Vagina (tissue), 2 donors: ENCODE data around the gene TTLL8. TPM values are rescaled to one million over a fixed set of nuclear protein-coding genes. Genes with fewer than 3 reads are reported as not detected.

ENCODE experiments used
- DNase-seq, 2 donors: peaks; one replicate each; pipeline ENCODE4 v3.0.0-alpha.2; 2017; ENCODE audit errors: extremely low spot score in 2 of 2
- H3K27ac ChIP-seq: fragments of 200-600 bp; sonication (generic); one replicate; pipeline ENCODE4 v1.5.1; 2019
- H3K27me3 ChIP-seq: fragments of 200-600 bp; sonication (generic); one replicate; pipeline ENCODE4 v1.5.1; 2019
- H3K36me3 ChIP-seq, 2 donors: fragments of 200-600 bp; sonication (generic); one replicate each; pipeline ENCODE4 v1.5.1; 2017 to 2019
- H3K4me1 ChIP-seq: fragments of 200-600 bp; sonication (generic); one replicate; pipeline ENCODE4 v1.5.1; 2019
- H3K4me3 ChIP-seq, 2 donors: fragments of 200-600 bp; sonication (generic); 1 replicate in 1 of 2; 2 replicates in 1 of 2; pipeline ENCODE4 v1.5.1; 2016 to 2019
- H3K9me3 ChIP-seq: fragments of 200-600 bp; sonication (generic); one replicate; pipeline ENCODE4 v1.5.1; 2019
- CTCF ChIP-seq, 3 experiments: fragments of 450-650 bp in 2 of 3; fragments of 200-600 bp in 1 of 3; sonication (generic) in 1 of 3; IDR thresholded peaks; one replicate each; pipeline ENCODE4 v1.5.1; 2017 to 2019; ENCODE audit warnings: antibody characterized with exemption in 3 of 3, mild to moderate bottlenecking in 2 of 3, moderate library complexity in 2 of 3
- POLR2A ChIP-seq, 2 donors: fragments of 450-650 bp; IDR thresholded peaks; one replicate each; pipeline ENCODE4 v1.6.1; 2017; ENCODE audit warnings: antibody characterized with exemption in 2 of 2, mild to moderate bottlenecking in 2 of 2, moderate library complexity in 2 of 2
- POLR2AphosphoS5 ChIP-seq, 2 donors: sonication (generic); formaldehyde crosslinking; IDR thresholded peaks; one replicate each; pipeline ENCODE4 v1.9.0; 2017; ENCODE audit warnings: antibody characterized with exemption in 2 of 2, mild to moderate bottlenecking in 2 of 2, low read depth in 1 of 2; ENCODE audit not compliant: insufficient read depth in 1 of 2
- intact Hi-C: fragments of 100-400 bp; cut with DNase I; formaldehyde crosslinking; loops from one replicate; pipeline ENCODE4 v1.15.1; 2023
- total RNA-seq: library from RNA; depleted of rRNA; stranded (reverse); fragments of >200 nt; gene quantifications from one replicate; pipeline ENCODE4 v1.2.3, GENCODE V29; 2016

Gene TTLL8
- total RNA-seq, 1 donor from 2014 or later: not detected

GRCh38 chr22:50061141-50061823 lies 3.2 kb upstream of the TTLL8 start:
- TF ChIP-seq POLR2AphosphoS5 (IDR thresholded peaks at IDR 0.05; ENCODE audit: insufficient read depth in 1 of 2, low read depth in 1 of 2) (no peak), CTCF (IDR thresholded peaks at IDR 0.05) (no peak), POLR2A (IDR thresholded peaks at IDR 0.05) (no peak)
- Histone ChIP-seq H3K27me3 (no peaks in the 10 kb centered on the region), H3K4me1 (peaks cover 15% of the 10 kb centered on the region), H3K27ac (no peak overlapping the region), H3K36me3 (no peaks in the 10 kb centered on the region), H3K9me3 (no peaks in the 10 kb centered on the region), H3K4me3 (no peak overlapping the region)
- DNase-seq: no peak
- intact Hi-C loops: no loop called here

- H3K27me3 ChIP-seq: no peaks in the 10 kb centered on the region
- intact Hi-C loops: no loop called here
- no peaks in the 10 kb centered on the region for H3K9me3 ChIP-seq
- no peaks in the 10 kb centered on the region for H3K36me3 ChIP-seq
- no peak for DNase-seq
- TF ChIP-seq POLR2AphosphoS5 (IDR thresholded peaks at IDR 0.05; ENCODE audit: insufficient read depth in 1 of 2, low read depth in 1 of 2) (no peak), CTCF (IDR thresholded peaks at IDR 0.05) (no peak), POLR2A (IDR thresholded peaks at IDR 0.05) (no peak)
- no peak overlapping the region for H3K27ac ChIP-seq
- peaks cover 15% of the 10 kb centered on the region for H3K4me1 ChIP-seq
- H3K4me3 ChIP-seq: no peak overlapping the region
Observed at GRCh38 chr22:50060441-50061140, 2.5 kb upstream of the TTLL8 start.

GRCh38 chr22:50059881-50060262 lies 1.8 kb upstream of the TTLL8 start:
- H3K4me1 ChIP-seq: peaks cover 15% of the 10 kb centered on the region
- no peaks in the 10 kb centered on the region for H3K27me3 ChIP-seq
- H3K36me3 ChIP-seq: no peaks in the 10 kb centered on the region
- no peaks in the 10 kb centered on the region for H3K9me3 ChIP-seq
- intact Hi-C loops: no loop called here
- H3K27ac ChIP-seq: peak overlapping the region; percentile 77
- DNase-seq: no peak
- no peak for TF ChIP-seq CTCF (IDR thresholded peaks at IDR 0.05)
- TF ChIP-seq POLR2AphosphoS5 (IDR thresholded peaks at IDR 0.05; ENCODE audit: insufficient read depth in 1 of 2, low read depth in 1 of 2): no peak
- TF ChIP-seq POLR2A (IDR thresholded peaks at IDR 0.05): no peak
- H3K4me3 ChIP-seq: no peak overlapping the region

GRCh38 chr22:50058906-50059880 lies 1.1 kb upstream of the TTLL8 start:
- H3K4me1 ChIP-seq: peaks cover 15% of the 10 kb centered on the region
- peak overlapping the region; percentile 77 for H3K27ac ChIP-seq
- no peak for DNase-seq
- intact Hi-C loops: no loop called here
- no peaks in the 10 kb centered on the region for H3K36me3 ChIP-seq
- H3K27me3 ChIP-seq: no peaks in the 10 kb centered on the region
- H3K4me3 ChIP-seq: peak overlapping the region; percentile 15 to 44
- no peak for TF ChIP-seq POLR2A (IDR thresholded peaks at IDR 0.05)
- TF ChIP-seq POLR2AphosphoS5 (IDR thresholded peaks at IDR 0.05; ENCODE audit: insufficient read depth in 1 of 2, low read depth in 1 of 2): peak in 1 of 2 donors; percentile 23
- H3K9me3 ChIP-seq: no peaks in the 10 kb centered on the region
